ENCODE data around the gene ODAPH. TPM values are rescaled to one million over a fixed set of nuclear protein-coding genes. Genes with fewer than 3 reads are reported as not detected.

ODAPH gene
- total and polyA plus RNA-seq, 2 donors = 0.21 TPM; not detected in 1

GRCh38 chr4:75605928-75606327 is 50.1 kb downstream of the ODAPH start:
- Histone ChIP-seq H3K4me1 (ENCODE audit: control insufficient read depth in 2 of 2, insufficient read depth in 2 of 2, low read length in 2 of 2) (no peaks in the 10 kb centered on the region), H3K27me3 (ENCODE audit: control insufficient read depth in 2 of 2, insufficient read depth in 1 of 2, low read length in 1 of 2) (no peaks in the 10 kb centered on the region), H3K4me3 (ENCODE audit: low read length in 2 of 2) (no peak overlapping the region), H3K9me3 (ENCODE audit: control insufficient read depth in 2 of 2, insufficient read depth in 1 of 2, low read length in 1 of 2) (no peaks in the 10 kb centered on the region), H3K36me3 (ENCODE audit: control insufficient read depth in 2 of 2, insufficient read depth in 2 of 2, low read length in 1 of 2) (no peaks in the 10 kb centered on the region), H3K27ac (ENCODE audit: low read depth in 1 of 2, low read length in 1 of 2) (no peak overlapping the region)
- no peak for DNase-seq (ENCODE audit: low read depth in 6 of 9, low spot score in 9 of 9)
- 98% methylated on average over 4 of the region's 4 CpGs for WGBS

- Histone ChIP-seq H3K9me3 (ENCODE audit: control insufficient read depth in 2 of 2, insufficient read depth in 1 of 2, low read length in 1 of 2) (no peaks in the 10 kb centered on the region), H3K4me3 (ENCODE audit: low read length in 2 of 2) (no peak overlapping the region), H3K36me3 (ENCODE audit: control insufficient read depth in 2 of 2, insufficient read depth in 2 of 2, low read length in 1 of 2) (no peaks in the 10 kb centered on the region), H3K27me3 (ENCODE audit: control insufficient read depth in 2 of 2, insufficient read depth in 1 of 2, low read length in 1 of 2) (no peaks in the 10 kb centered on the region), H3K4me1 (ENCODE audit: control insufficient read depth in 2 of 2, insufficient read depth in 2 of 2, low read length in 2 of 2) (no peaks in the 10 kb centered on the region), H3K27ac (ENCODE audit: low read depth in 1 of 2, low read length in 1 of 2) (no peak overlapping the region)
- 96% methylated on average over 1 of the region's 1 CpG for WGBS
- no peak for DNase-seq (ENCODE audit: low read depth in 6 of 9, low spot score in 9 of 9)
Observed at GRCh38 chr4:75612306-75612705, 56.4 kb downstream of the ODAPH start.

Other genes starting within 250 kb of the ODAPH start
- gene RCHY1, start 41.7 kb upstream of the ODAPH start, total RNA-seq = 14.1 TPM
- 19.7 TPM for gene RCHY1, start 41.7 kb upstream of the ODAPH start, polyA plus RNA-seq
- 10.7 TPM for gene THAP6, start 41.6 kb upstream of the ODAPH start, total RNA-seq
- 7.8 TPM for gene THAP6, start 41.6 kb upstream of the ODAPH start, polyA plus RNA-seq
- gene CDKL2, start 74.5 kb downstream of the ODAPH start, total RNA-seq = 0.14 TPM
- 0.25 TPM for gene CDKL2, start 74.5 kb downstream of the ODAPH start, polyA plus RNA-seq
- gene G3BP2, start 117.3 kb downstream of the ODAPH start, total RNA-seq = 101 TPM
- gene G3BP2, start 117.3 kb downstream of the ODAPH start, polyA plus RNA-seq = 43.3 TPM
- gene USO1, start 168.5 kb downstream of the ODAPH start, total RNA-seq = 45.4 TPM
- 42.6 TPM for gene USO1, start 168.5 kb downstream of the ODAPH start, polyA plus RNA-seq

Data from thymus (tissue), 11 donors.